Adipocyte (in vitro differentiated cells): ENCODE data around the gene RYR2.
"Not testable (repeated sequence)": the region's sequence is repeated elsewhere in the genome, so short reads cannot be mapped to it uniquely, and the experiment has no call there.

Source experiments
- DNase-seq: peaks from one replicate; pipeline ENCODE4 v3.0.0-alpha.2; 2015; ENCODE audit warnings: low read depth
- H3K27me3 ChIP-seq: replicated peaks from 2 replicates; pipeline ENCODE4 v1.7.0; 2013; ENCODE audit warnings: mild to moderate bottlenecking, low read length, moderate library complexity; ENCODE audit not compliant: control insufficient read depth, insufficient read depth
- H3K36me3 ChIP-seq: 2 replicates; pipeline ENCODE4 v1.7.0; 2013; ENCODE audit warnings: low read length, mild to moderate bottlenecking, moderate library complexity; ENCODE audit not compliant: control insufficient read depth, insufficient read depth, severe bottlenecking
- H3K4me1 ChIP-seq: 2 replicates; pipeline ENCODE4 v1.7.0; 2013; ENCODE audit warnings: mild to moderate bottlenecking, low read length, moderate library complexity; ENCODE audit not compliant: control insufficient read depth, insufficient read depth
- H3K4me3 ChIP-seq: 2 replicates; pipeline ENCODE4 v1.7.0; 2013; ENCODE audit warnings: mild to moderate bottlenecking, low read length, moderate library complexity
- H3K9ac ChIP-seq: 2 replicates; pipeline ENCODE4 v1.7.0; 2013; ENCODE audit warnings: mild to moderate bottlenecking, low read length, moderate library complexity
- H3K9me3 ChIP-seq: 2 replicates; pipeline ENCODE4 v1.7.0; 2013; ENCODE audit warnings: mild to moderate bottlenecking, low read length, moderate library complexity; ENCODE audit not compliant: control insufficient read depth

Gene RYR2

DNA sequence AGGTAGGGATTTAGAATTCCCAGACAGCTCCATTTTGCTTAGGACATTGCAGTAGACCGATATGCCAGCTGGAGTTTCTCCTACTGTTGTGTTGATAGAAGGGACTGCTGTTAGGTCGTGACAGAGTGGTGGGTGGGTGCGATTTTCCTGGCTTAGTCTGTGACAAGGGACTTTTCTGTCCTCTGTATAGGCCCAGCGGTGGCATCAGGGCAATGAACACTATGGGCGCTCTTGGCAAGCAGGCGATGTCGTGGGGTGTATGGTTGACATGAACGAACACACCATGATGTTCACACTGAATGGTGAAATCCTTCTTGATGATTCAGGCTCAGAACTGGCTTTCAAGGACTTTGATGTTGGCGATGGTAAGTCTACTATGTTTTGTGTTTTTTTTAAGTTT is 527.0 kb downstream of the RYR2 start:
- no peak for DNase-seq
- Histone ChIP-seq H3K9me3 (no peaks in the 10 kb centered on the region), H3K4me3 (no peak overlapping the region), H3K27me3 (peaks cover 2% of the 10 kb centered on the region), H3K4me1 (no peaks in the 10 kb centered on the region), H3K36me3 (no peaks in the 10 kb centered on the region), H3K9ac (no peak overlapping the region)

DNA sequence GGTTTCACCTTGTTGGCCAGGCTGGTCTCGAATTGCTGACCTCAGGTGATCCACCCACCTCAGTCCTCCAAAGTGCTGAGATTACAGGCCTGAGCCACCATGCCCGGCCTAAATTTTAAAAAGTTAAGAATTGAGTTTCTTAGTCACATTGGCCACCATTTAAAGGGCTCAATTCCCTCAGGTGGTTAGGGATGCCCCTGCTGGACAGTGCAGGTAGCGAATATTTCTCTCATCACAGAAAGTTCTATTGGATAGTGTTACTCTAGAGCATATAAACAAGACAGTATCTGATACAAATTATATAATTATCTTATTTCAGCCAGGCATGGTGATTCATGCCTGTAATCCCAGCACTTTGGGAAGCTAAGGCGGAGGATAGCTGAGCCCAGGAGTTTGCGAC is 528.5 kb downstream of the RYR2 start:
- Histone ChIP-seq H3K4me3 (no peak overlapping the region), H3K27me3 (peaks cover 2% of the 10 kb centered on the region), H3K9ac (no peak overlapping the region), H3K9me3 (peaks cover 4% of the 10 kb centered on the region), H3K36me3 (no peaks in the 10 kb centered on the region), H3K4me1 (no peaks in the 10 kb centered on the region)
- no peak for DNase-seq

DNA sequence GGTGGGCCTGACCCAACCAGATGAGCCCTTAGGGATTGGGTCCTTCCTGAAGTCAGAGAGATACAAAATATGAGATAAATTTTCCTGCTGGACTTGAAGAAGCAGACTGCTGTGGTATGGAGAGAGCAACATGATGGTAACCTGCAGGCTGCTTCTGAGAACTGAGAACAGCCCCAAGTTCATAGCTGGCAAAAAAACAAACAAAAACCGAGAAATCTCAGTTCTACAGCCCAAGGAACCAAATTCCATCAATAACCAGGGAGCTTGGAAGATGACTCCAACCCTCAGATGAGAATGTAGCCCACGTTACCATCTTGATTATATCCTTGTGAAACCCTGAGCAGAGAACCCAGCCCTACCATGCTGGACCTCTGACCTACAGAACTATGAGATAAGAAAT is 532.6 kb downstream of the RYR2 start:
- Histone ChIP-seq H3K9ac (no peak overlapping the region), H3K27me3 (no peaks in the 10 kb centered on the region)

DNA sequence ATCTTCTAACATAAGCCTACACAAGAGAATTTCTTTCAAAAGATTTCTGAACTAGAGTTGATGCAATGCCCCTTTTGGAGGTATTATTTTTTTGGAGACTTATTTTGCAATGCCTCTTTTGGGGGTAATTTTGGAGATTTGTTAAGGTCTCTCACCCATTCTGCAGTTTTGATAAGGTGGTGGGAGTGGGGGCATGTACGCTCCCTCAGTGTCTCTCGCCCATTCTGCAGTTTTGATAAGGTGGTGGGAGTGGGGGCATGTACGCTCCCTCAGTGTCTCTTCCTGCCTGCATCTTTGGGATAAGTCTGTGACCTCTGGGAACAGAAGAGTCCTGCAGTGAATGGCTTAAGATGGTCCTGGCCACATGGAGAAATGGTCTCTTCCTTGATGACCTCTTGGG is 536.6 kb downstream of the RYR2 start:
- no peak overlapping the region for H3K9ac ChIP-seq
- H3K9me3 ChIP-seq = peaks cover 21% of the 10 kb centered on the region
- no peaks in the 10 kb centered on the region for H3K27me3 ChIP-seq
- H3K4me1 ChIP-seq = no peaks in the 10 kb centered on the region
- DNase-seq = no peak
- H3K36me3 ChIP-seq = no peaks in the 10 kb centered on the region
- no peak overlapping the region for H3K4me3 ChIP-seq

More for the DNA sequence above, 532.6 kb downstream of the RYR2 start:
- no peak for DNase-seq
- Histone ChIP-seq H3K9me3 (peaks cover 21% of the 10 kb centered on the region), H3K36me3 (no peaks in the 10 kb centered on the region), H3K4me3 (no peak overlapping the region), H3K4me1 (no peaks in the 10 kb centered on the region)

DNA sequence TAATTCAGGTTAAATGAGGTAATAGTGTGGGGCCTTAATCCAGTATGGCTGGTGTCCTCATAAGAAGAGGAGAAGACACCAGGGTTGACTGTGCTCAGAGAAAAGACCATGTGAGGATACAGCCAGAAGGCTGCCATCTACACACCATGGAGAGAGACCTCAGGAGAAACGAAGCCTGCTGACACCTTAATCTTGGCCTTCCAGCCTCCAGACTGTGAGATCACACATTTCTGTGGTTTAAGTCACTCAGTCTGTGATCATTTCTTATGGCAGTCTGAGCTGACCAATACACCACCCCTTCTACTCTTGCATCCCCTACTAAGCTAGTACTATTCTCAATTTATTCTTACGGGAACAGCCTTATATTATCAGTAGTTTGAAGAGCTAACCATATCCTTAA is 538.7 kb downstream of the RYR2 start:
- Histone ChIP-seq H3K36me3 (no peaks in the 10 kb centered on the region), H3K4me3 (no peak overlapping the region), H3K27me3 (no peaks in the 10 kb centered on the region), H3K9me3 (peaks cover 17% of the 10 kb centered on the region), H3K9ac (no peak overlapping the region), H3K4me1 (no peaks in the 10 kb centered on the region)
- DNase-seq = no peak

DNA sequence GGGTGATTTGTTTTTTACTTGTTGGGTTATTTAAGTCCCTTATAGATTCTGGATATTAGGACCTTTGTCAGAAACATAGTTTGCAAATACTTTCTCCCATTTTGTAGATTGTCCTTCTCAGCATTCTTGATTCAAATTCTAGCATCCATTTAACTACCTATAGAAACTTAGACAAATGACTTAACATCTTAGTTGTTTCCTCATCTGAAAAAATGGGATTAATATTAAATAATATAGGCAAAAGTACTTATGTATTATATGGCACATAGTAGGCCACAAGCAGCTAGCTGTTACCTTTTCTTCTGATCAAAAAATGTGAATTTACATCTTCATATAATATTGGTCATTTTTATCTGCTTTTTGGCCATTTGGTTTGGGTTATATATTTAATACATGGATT is 541.3 kb downstream of the RYR2 start:
- no peak overlapping the region for H3K4me3 ChIP-seq
- H3K9ac ChIP-seq = no peak overlapping the region
- H3K9me3 ChIP-seq = peaks cover 5% of the 10 kb centered on the region
- DNase-seq = no peak
- H3K4me1 ChIP-seq = no peaks in the 10 kb centered on the region
- H3K36me3 ChIP-seq = no peaks in the 10 kb centered on the region
- H3K27me3 ChIP-seq = no peaks in the 10 kb centered on the region

DNA sequence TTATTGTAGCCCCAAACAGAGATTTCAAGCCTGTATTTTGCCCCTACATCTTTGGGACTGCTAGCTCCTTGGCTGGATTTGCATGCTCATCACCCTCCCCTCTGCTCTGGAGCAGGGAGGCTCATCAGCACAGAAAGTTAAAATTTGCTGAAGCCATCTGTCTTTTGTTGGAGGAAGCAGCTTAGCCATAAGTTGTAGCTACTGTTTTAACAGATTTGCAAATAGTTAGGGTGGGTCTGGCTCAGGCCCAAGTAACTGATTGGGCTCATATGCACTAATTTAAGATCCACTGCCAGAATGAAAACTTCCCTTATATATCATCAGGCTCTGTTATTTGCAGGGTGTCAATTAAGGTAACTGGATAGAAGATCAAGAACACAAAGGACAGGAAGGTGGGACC is 541.8 kb downstream of the RYR2 start:
- no peak for DNase-seq
- Histone ChIP-seq H3K36me3 (no peaks in the 10 kb centered on the region), H3K9ac (no peak overlapping the region), H3K4me1 (no peaks in the 10 kb centered on the region), H3K4me3 (no peak overlapping the region), H3K9me3 (no peaks in the 10 kb centered on the region), H3K27me3 (no peaks in the 10 kb centered on the region)

DNA sequence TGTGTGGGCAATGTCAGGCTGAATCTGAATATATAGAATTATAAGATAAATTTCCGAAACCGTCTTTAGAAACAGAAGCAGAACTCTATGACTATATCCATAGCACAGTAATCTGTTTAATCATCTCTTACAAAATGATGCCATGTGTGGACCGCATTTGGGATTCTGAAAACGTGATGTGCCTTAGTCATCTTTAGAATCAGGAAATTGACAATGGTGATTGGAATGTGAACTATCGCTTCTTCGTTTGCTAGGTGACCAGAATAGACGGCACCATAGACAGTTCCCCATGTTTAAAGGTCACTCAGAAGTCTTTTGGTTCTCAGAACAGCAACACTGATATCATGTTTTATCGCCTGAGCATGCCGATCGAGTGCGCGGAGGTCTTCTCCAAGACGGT is 548.4 kb downstream of the RYR2 start:
- Histone ChIP-seq H3K27me3 (no peaks in the 10 kb centered on the region), H3K4me1 (no peaks in the 10 kb centered on the region), H3K4me3 (no peak overlapping the region), H3K36me3 (no peaks in the 10 kb centered on the region), H3K9me3 (no peaks in the 10 kb centered on the region), H3K9ac (no peak overlapping the region)
- no peak for DNase-seq

DNA sequence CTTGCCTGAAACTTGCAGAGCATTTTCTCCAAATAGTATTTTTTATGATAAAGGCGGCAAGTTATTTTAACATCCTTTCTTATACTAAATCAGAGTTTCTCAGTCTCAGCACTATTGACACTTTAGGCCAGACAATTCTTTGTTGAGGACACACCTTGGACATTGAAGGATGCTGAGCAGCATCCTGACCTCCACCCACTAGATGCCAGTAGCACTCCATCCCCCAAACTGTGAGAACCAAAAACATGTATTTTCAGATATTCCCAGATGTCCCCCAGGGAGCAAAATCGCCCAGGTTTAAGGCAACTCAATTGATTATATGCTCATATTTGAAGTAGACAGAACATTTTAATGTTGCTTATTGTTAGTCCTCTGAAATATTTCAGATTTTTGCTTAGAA is 549.4 kb downstream of the RYR2 start:
- Histone ChIP-seq H3K36me3 (no peaks in the 10 kb centered on the region), H3K9ac (no peak overlapping the region), H3K4me3 (no peak overlapping the region), H3K27me3 (no peaks in the 10 kb centered on the region), H3K4me1 (no peaks in the 10 kb centered on the region), H3K9me3 (peaks cover 3% of the 10 kb centered on the region)
- no peak for DNase-seq

DNA sequence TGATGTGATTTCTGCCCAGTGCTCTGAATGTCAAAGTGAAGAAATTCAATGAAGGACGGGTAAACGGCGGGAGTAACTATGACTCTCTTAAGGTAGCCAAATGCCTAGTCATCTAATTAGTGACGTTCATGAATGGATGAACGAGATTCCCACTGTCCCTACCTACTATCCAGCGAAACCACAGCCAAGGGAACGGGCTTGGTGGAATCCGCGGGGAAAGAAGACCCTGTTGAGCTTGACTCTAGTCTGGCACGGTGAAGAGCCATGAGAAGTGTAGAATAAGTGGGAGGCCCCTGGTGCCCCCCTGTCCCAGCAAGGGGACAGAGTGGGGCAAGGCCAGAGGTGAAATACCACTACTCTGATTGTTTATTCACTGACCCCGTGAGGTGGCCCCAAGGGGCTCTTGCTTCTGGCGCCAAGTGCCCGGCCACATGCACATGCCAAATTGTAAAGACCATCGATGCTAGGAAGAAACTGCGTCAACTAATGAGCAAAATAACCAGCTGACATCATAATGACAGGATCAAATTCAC is 561.1 kb downstream of the RYR2 start:
- not testable (repeated sequence) for H3K27me3 ChIP-seq, H3K36me3 ChIP-seq, H3K4me3 ChIP-seq, H3K9ac ChIP-seq, H3K4me1 ChIP-seq, DNase-seq, H3K9me3 ChIP-seq

DNA sequence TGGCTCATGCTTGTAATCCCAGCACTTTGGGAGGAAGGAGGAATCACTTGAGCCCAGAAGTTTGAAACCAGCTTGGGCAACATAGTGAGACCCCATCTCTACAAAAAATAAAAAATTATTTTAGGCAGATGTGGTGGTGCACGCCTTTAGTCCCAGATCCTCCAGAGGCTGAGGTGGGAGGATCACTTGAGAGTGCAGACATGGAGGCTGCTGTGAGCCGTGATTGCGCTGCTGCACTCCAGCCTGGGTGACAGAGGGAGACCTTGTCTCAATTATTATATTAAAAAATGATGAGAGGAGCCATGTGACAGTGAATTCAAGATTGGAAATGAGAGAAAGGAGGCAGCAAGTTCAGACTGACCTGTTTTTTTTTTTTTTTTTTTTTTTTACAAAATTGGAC is 566.4 kb downstream of the RYR2 start:
- Histone ChIP-seq H3K36me3 (no peaks in the 10 kb centered on the region), H3K27me3 (no peaks in the 10 kb centered on the region), H3K4me3 (no peak overlapping the region), H3K9me3 (no peaks in the 10 kb centered on the region), H3K4me1 (no peaks in the 10 kb centered on the region), H3K9ac (no peak overlapping the region)
- DNase-seq = no peak

DNA sequence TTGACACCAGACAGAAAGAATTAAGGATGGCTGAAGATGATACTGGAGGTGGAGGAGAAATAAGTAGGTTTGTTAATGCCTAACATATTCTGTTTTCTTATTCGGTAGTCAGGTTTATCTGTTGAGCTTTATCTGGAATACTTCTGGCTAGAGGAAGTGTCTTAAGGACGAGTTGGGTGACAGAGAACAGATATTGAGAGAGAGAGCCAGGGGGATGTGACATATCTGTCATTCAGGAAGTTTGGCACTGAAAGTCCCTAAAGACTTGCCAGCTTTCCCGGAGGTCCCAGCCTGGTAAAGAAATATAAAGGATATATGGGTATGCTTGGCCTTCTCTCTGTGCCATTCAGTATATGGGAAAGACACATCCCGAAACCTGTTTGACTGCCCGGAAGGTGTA is 568.2 kb downstream of the RYR2 start:
- H3K9me3 ChIP-seq = no peaks in the 10 kb centered on the region
- DNase-seq = no peak
- no peak overlapping the region for H3K4me3 ChIP-seq
- no peaks in the 10 kb centered on the region for H3K36me3 ChIP-seq
- H3K9ac ChIP-seq = no peak overlapping the region
- H3K27me3 ChIP-seq = no peaks in the 10 kb centered on the region
- H3K4me1 ChIP-seq = no peaks in the 10 kb centered on the region
